GM12891 (cell line): ENCODE data around the gene C19orf44.
"Not testable (repeated sequence)": the region's sequence is repeated elsewhere in the genome, so short reads cannot be mapped to it uniquely, and the experiment has no call there.

ENCODE experiments used
- DNase-seq: peaks from one replicate; pipeline ENCODE4 v3.0.0; 2011; ENCODE audit warnings: low spot score; ENCODE audit not compliant: insufficient read length
- FAIRE-seq: peaks from 2 replicates; lab custom pipeline; 2011; peaks lifted over from hg19 to GRCh38; lab: Jason Lieb, UNC
- PAX5 ChIP-seq: IDR thresholded peaks from 2 replicates; pipeline ENCODE4 v1.6.1; 2011; ENCODE audit warnings: low read length, moderate library complexity, mild to moderate bottlenecking; ENCODE audit not compliant: insufficient read depth, severe bottlenecking
- POLR2A ChIP-seq: IDR thresholded peaks from 2 replicates; pipeline ENCODE4 v1.6.1; 2011; ENCODE audit warnings: low read depth, low read length, control low read depth
- POLR2AphosphoS5 ChIP-seq: IDR thresholded peaks from 2 replicates; pipeline ENCODE4 v1.6.1; 2011; ENCODE audit warnings: low read depth, low read length, control low read depth
- POU2F2 ChIP-seq: IDR thresholded peaks from 2 replicates; pipeline ENCODE4 v1.6.1; 2011; ENCODE audit warnings: low read depth, mild to moderate bottlenecking, control low read depth, low read length, moderate library complexity
- SPI1 ChIP-seq: IDR thresholded peaks from 2 replicates; pipeline ENCODE4 v1.6.1; 2011; ENCODE audit warnings: low read depth, low read length, control low read depth
- TAF1 ChIP-seq: IDR thresholded peaks from 2 replicates; pipeline ENCODE4 v1.6.1; 2011; ENCODE audit warnings: low read depth, low read length, control low read depth

Gene C19orf44

DNA sequence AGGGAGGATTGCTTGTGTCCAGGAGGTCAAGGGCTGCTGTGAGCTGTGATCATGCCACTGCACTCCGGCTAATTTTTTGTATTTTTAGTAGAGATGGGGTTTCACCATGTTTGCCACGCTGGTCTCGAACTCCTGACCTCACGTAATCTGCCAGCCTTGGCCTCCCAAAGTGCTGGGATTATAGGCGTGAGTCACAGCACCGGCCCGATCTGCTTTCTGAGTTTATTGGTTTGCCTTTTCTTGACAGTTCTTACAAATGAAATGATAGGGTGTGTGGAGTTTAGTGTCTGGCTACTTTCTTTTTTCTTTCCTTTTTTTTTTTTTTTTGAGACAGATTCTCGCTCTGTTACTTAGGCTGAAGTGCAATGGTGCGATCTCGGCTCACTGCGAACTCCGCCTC, 848 bp downstream of the C19orf44 start:
- TF ChIP-seq TAF1 (no peak), POLR2AphosphoS5 (no peak), POLR2A (no peak)
- FAIRE-seq: no peak
- DNase-seq: no peak

DNA sequence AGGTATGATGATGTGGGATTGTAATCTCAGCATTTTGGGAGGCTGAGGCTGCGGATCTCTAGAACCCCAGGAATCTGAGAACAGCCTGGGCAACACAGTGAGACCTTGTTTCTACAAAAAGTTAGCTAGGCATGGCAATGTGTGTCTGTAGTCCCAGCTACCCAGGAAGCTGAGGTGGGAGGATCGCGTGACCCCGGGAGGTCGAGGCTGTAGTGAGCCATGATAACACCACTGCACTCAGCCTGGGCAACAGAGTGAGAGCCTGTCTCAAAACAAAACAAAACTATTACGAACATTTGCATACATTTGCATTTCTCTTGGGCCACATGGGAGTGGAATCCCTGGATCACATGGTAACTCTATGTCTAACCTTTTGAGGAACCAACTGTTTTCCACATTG, 1.6 kb downstream of the C19orf44 start:
- DNase-seq (no peak), FAIRE-seq (no peak)
- TF ChIP-seq TAF1 (no peak), POLR2AphosphoS5 (no peak), POU2F2 (no peak), SPI1 (no peak), POLR2A (no peak), PAX5 (no peak)

GRCh38 chr19:16504271-16504670, 8.1 kb downstream of the C19orf44 start:
- TF ChIP-seq POLR2A: no peak
- TF ChIP-seq PAX5: no peak
- TF ChIP-seq POLR2AphosphoS5: no peak
- no peak for TF ChIP-seq TAF1
- TF ChIP-seq POU2F2: no peak
- no peak for TF ChIP-seq SPI1
- no peak for FAIRE-seq
- DNase-seq: no peak

DNA sequence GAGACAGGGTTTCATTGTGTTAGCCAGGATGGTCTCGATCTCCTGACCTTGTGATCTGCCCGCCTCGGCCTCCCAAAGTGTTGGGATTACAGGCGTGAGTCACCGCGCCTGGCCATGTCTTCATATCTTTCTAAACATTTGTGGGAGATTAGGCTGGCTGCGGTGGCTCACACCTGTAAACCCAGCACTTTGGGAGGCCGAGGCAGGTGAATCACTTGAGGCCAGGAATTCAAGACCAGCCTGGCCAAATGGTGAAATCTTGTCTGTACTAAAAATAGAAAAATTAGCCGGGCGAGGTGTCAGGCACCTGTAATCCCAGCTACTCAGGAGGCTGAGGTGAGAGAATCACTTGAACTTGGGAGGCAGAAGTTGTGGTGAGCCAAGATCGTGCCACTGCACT, 10.0 kb downstream of the C19orf44 start:
- FAIRE-seq: not testable (repeated sequence)

DNA sequence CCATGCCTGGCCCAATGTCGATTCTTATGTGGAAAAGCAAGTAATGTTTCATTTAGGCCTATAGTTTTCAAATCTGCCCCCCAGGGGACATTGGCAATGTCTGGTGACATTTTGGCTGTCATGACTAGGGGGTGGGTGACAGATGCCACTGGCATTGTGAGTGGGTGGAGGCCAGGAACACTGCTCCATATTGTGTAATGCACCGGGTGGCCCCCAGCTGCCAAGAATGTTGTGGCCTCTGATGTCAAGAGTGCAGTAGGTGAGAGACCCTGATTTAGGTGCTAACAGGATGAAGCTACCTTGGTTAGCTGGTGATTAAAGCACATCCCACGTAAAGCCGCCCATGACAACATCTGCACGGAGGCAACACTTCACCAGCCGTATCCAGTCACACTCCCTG, 10.8 kb downstream of the C19orf44 start:
- DNase-seq (no peak), FAIRE-seq (no peak)
- no peak for TF ChIP-seq POLR2AphosphoS5
- no peak for TF ChIP-seq SPI1
- no peak for TF ChIP-seq PAX5
- no peak for TF ChIP-seq TAF1
- TF ChIP-seq POU2F2: no peak
- no peak for TF ChIP-seq POLR2A

More for the DNA sequence above, 10.0 kb downstream of the C19orf44 start:
- not testable (repeated sequence) for DNase-seq

DNA sequence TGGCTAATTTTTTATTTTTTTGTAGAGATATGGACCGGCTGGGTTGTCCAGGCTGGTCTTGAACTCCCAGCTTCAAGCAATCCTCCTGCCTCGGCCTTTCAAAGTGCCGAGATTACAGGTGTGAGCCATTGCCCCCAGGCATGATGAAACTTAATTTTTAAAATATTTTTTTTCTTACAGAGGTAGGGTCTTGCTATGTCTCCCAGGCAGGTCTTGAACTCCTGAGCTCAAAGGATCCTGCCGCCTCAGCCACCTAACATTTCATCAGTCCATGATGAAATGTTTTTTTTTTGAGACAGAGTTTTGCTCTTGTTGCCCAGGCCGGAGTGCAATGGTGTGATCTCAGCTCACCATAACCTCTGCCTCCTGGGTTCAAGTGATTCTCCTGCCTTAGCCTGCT, 12.4 kb downstream of the C19orf44 start:
- TF ChIP-seq TAF1: no peak
- no peak for TF ChIP-seq PAX5
- no peak for TF ChIP-seq SPI1
- DNase-seq: no peak
- FAIRE-seq: no peak

DNA sequence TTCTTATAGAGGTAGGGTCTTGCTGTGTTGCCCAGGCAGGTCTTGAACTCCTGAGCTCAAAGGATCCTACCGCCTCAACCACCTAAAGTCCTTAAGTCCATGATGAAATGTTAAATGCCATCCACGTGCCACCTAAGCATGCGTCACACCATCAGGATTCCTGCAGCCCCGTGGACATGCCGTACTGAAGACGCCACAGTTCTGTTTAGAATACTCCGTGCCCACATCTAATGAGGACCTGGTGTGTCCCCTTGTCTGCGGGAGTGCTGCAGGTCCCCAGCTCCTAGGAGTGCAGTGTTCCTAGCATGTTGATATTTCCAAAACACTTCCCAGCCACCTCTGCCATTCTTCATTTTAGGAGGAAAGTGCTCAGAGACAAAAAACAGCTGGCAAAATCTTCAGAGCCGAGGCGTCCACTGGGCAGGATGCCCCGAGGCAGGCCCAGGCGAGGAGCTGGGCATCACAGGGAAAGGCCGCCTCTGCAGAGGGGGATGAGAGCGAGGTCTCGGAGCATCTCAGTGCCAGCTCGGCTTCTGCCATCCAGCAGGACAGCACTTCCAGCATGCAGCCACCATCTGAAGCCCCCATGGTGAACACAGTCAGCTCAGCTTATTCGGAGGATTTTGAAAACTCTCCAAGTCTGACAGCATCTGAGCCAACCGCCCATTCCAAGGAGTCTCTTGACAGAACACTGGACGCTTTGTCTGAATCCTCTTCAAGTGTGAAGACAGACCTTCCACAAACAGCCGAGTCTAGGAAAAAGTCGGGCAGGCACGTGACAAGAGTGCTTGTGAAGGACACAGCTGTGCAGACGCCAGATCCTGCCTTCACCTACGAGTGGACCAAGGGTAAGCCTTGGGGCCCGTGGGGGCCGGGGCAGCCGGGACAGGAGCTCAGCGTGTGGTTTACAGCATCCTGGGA, 13.2 kb downstream of the C19orf44 start:
- DNase-seq (no peak), FAIRE-seq (no peak)
- no peak for TF ChIP-seq PAX5

DNA sequence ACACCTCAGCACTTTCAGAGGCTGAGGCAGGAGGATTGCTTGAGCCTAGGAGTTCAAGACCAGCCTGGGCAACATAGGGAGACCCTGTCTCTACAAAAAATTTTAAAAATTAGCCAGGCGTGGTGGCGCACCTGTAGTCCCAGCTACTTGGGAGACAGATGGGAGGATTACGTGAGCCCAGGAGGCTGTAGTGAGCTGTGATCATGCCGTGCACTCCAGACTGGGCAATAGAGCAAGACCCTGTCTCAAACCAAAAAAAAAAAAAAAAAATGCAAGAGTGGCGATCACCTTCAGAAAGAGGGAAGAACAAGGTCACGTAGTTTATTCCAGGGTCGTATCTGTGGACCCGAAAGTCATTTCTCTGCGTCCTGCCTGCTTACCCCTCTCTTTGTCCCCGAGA, 16.4 kb downstream of the C19orf44 start:
- FAIRE-seq: not testable (repeated sequence)

GRCh38 chr19:16514383-16515019, 18.3 kb downstream of the C19orf44 start:
- no peak for TF ChIP-seq TAF1
- FAIRE-seq (no peak), DNase-seq (no peak)

More for the DNA sequence above, 16.4 kb downstream of the C19orf44 start:
- not testable (repeated sequence) for DNase-seq

GRCh38 chr19:16516381-16516780, 20.2 kb downstream of the C19orf44 start:
- DNase-seq: no peak
- TF ChIP-seq POLR2AphosphoS5 (no peak), SPI1 (no peak)
- FAIRE-seq: no peak

- no peak for FAIRE-seq
- TF ChIP-seq SPI1 (no peak), PAX5 (no peak), POLR2AphosphoS5 (peak; percentile 61; the same call in 1 of the 2 replicates), POLR2A (peak; percentile 43; the same call in 1 of the 2 replicates), POU2F2 (no peak)
- DNase-seq: no peak
Measured at GRCh38 chr19:16516923-16517610, 20.9 kb downstream of the C19orf44 start.
